ENCODE measurements around the gene NSMF. TPM values are rescaled to one million over a fixed set of nuclear protein-coding genes. Genes with fewer than 3 reads are reported as not detected.

Gene NSMF
- total and polyA plus RNA-seq, 2 donors (not counting 3 experiments of a cell fraction or from before 2014, with no cell fraction given): 43.3 to 53.7 TPM

DNA sequence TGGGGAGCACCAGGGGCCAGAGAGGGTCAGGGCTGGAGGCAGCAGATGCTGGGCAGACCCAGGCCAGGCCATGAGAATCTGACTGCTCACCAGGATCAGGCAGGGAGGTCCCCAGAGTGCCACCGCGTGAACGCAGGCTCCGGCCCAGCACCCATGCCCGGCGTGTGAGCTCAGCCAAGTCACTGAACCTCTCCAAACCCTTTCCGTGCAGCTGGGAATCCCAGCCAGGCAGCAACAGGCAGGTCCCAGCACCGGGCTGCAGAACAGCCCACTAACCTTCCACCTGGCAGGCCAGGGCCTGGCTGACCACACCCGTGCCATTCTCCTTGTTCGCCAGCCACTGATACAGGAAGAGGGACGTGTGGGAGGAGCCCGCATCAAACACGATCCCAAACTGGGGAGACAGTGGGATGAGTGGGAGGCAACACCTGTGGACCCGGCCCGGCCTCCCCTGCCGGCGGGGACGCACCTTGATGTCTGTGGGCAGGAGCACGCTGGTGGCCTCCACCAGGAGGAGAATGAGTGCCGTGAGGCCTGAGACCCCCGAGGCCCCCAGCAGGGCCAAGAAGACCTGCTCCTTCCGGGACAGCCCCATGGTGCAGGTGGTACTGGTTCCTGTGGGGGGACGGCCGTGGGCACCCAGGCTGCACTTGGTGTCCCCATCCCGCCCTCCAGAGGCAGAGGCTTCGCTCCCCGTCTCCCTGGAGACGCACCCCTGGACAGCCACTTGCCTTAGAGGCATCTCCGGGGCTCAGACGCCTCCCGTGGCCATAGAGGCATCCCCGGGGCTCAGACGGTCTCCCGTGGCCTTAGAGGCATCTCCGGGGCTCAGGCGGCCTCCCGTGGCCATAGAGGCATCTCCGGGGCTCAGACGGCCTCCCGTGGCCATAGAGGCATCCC is 21.2 kb downstream of the NSMF start:
- Histone ChIP-seq H3K27me3 (ENCODE audit: control insufficient read depth in 2 of 2, insufficient read depth in 2 of 2, low read length in 2 of 2) (no peaks in the 10 kb centered on the region), H4K20me1 (replicated peaks; ENCODE audit: control insufficient read depth, extremely low read depth, insufficient read depth, low read length) (no peaks in the 10 kb centered on the region), H3K79me2 (ENCODE audit: control insufficient read depth, insufficient read depth, low read length) (no peaks in the 10 kb centered on the region), H3K9me1 (replicated peaks; ENCODE audit: control insufficient read depth, extremely low read depth, insufficient read depth, low read length) (no peaks in the 10 kb centered on the region), H3K27ac (ENCODE audit: insufficient read depth, low read depth, low read length) (no peak overlapping the region), H3K4me1 (ENCODE audit: control insufficient read depth, extremely low read depth, insufficient read depth, low read length) (no peaks in the 10 kb centered on the region), H2AFZ (ENCODE audit: low read depth, low read length) (no peak overlapping the region), H3K36me3 (ENCODE audit: control insufficient read depth in 2 of 2, extremely low read depth in 1 of 2, insufficient read depth in 2 of 2, low read length in 2 of 2) (no peaks in the 10 kb centered on the region), H3K9ac (replicated peaks; ENCODE audit: extremely low read depth, insufficient read depth, low read length) (no peak overlapping the region), H3K4me3 (replicated peaks in 1 of 3; ENCODE audit: insufficient read depth in 1 of 3, low read depth in 1 of 3, low read length in 3 of 3) (no peak overlapping the region), H3K9me3 (replicated peaks; ENCODE audit: control insufficient read depth, insufficient read depth, low read length) (no peaks in the 10 kb centered on the region), H3K4me2 (ENCODE audit: insufficient read depth, low read length) (no peak overlapping the region)
- no TSS peak for BruUV-seq (replicated peaks)
- ChIA-PET CTCF (interaction anchor here (1.2 to 1.6 kb wide), 6 partner anchors 14 to 151 kb away, joined by 3 to 11 read pairs (median 4); partner anchors contain the start of genes EXD3, NOXA1 and NRARP), POLR2A (no interaction called here)
- no peak for TF ChIP-seq EZH2 (IDR thresholded peaks at IDR 0.05; ENCODE audit: borderline replicate concordance, low read depth, low read length, severe bottlenecking)
- no peak for TF ChIP-seq GATA2 (IDR thresholded peaks at IDR 0.05; ENCODE audit: insufficient read depth, insufficient read length, low read depth, low read length)
- no peak for TF ChIP-seq POLR2AphosphoS5 (IDR thresholded peaks at IDR 0.05; ENCODE audit: insufficient read depth, low read depth, low read length)
- TF ChIP-seq MAX (IDR thresholded peaks at IDR 0.05; ENCODE audit: insufficient read depth, insufficient read length): no peak
- TF ChIP-seq FOS (IDR thresholded peaks at IDR 0.05; ENCODE audit: borderline replicate concordance, insufficient read depth, low read length): no peak
- TF ChIP-seq MYC (IDR thresholded peaks at IDR 0.05; ENCODE audit: low read depth, low read length): no peak
- no peak for TF ChIP-seq JUN (IDR thresholded peaks at IDR 0.05; ENCODE audit: borderline replicate concordance, insufficient read depth, insufficient read length, low read depth)
- TF ChIP-seq POLR2A (IDR thresholded peaks at IDR 0.05; ENCODE audit: low read depth, low read length): no peak
- no peak for TF ChIP-seq CTCF (IDR thresholded peaks at IDR 0.05; ENCODE audit: extremely low read depth in 1 of 2, insufficient read depth in 1 of 2, low read depth in 1 of 2, low read length in 2 of 2)
- DNase-seq (ENCODE audit: low read depth, low spot score) (no peak), FAIRE-seq (no peak)
- dilution Hi-C loops (cut with MboI; ENCODE audit: extremely low pct_ligation_motif_present, low sequenced_read_pairs): no loop called here
- intact Hi-C loops (cut with micrococcal nuclease): no loop called here
